Ovary (tissue), 9 donors: ENCODE results near the gene RASA3. TPM values are rescaled to one million over a fixed set of nuclear protein-coding genes. Genes with fewer than 3 reads are reported as not detected.

Source experiments
- DNase-seq, 5 donors: peaks; one replicate each; pipeline ENCODE4 v3.0.0-alpha.2; 2019 to 2020
- H3K27ac ChIP-seq, 2 donors: fragments of 200-600 bp; one replicate each; pipeline versions ENCODE4 v1.5.1 to v1.8.0; 2019 to 2022
- H3K27me3 ChIP-seq: fragments of 200-600 bp; one replicate; pipeline ENCODE4 v1.8.0; 2022
- H3K36me3 ChIP-seq: fragments of 200-600 bp; sonication (generic); one replicate; pipeline ENCODE4 v1.5.1; 2019
- H3K4me1 ChIP-seq: one replicate; pipeline ENCODE4 v1.8.1; 2013; ENCODE audit warnings: mild to moderate bottlenecking, moderate library complexity; ENCODE audit not compliant: insufficient read depth
- H3K4me3 ChIP-seq: fragments of 200-600 bp; sonication (generic); one replicate; pipeline ENCODE4 v1.5.1; 2017
- H3K9me3 ChIP-seq, 2 donors: fragments of 200-600 bp in 1 of 2; sonication (generic) in 1 of 2; one replicate each; pipeline versions ENCODE4 v1.5.1 to v1.8.1; 2013 to 2019; ENCODE audit warnings: mild to moderate bottlenecking in 1 of 2, moderate library complexity in 1 of 2
- EP300 ChIP-seq: sonication (generic); formaldehyde crosslinking; IDR thresholded peaks from one replicate; pipeline ENCODE4 v1.6.1; 2017; ENCODE audit warnings: antibody characterized with exemption
- POLR2A ChIP-seq: fragments of 450-650 bp; IDR thresholded peaks from one replicate; pipeline ENCODE4 v1.6.1; 2017; ENCODE audit warnings: antibody characterized with exemption, mild to moderate bottlenecking, moderate library complexity
- WGBS, 3 donors: extraction: QIAGEN DNeasy Blood & Tissue Kit in 1 of 3; methylation state at CpG; one replicate each; pipeline versions ENCODE4 v1.1.5 to v1.1.7; 2013 to 2017; 5-methylcytosine and 5-hydroxymethylcytosine counted together
- intact Hi-C, 4 donors: fragments of 100-400 bp; cut with DNase I; formaldehyde crosslinking; loops; one replicate each; pipeline versions ENCODE4 v1.11.0 to v1.15.1; 2022 to 2023
- polyA plus RNA-seq, 2 donors: library from polyadenylated mRNA; stranded (reverse); fragments of 200-250 nt in 1 of 2; fragments of 350-450 nt in 1 of 2; fragmentation: Illumina TruSeq in 1 of 2; extraction: RNeasy Lipid Tissue Mini Kit (QIAGEN cat#74804) in 1 of 2; gene quantifications; one replicate each; pipeline ENCODE4 v1.2.3, GENCODE V29; 2013 to 2014
- total RNA-seq, 7 donors: library from RNA; depleted of rRNA in 2 of 7; stranded (reverse); fragments of >200 nt in 2 of 7; fragmentation: NEBNext Ultra II Directional in 3 of 7; extraction: Animal tissue kit (Norgen Biotek cat#: 25700) in 3 of 7; gene quantifications; one replicate each; pipeline versions ENCODE4 v1.1.0 to v1.2.4, GENCODE V29; 2016 to 2023
- TF ChIP-seq, protein P1 (sequence below), 3 donors: fragments of 450-650 bp in 2 of 3; fragments of 200-600 bp in 1 of 3; IDR thresholded peaks; one replicate each; pipeline versions ENCODE4 v1.5.1 to v1.8.0; 2016 to 2022; ENCODE audit warnings: antibody characterized with exemption in 3 of 3, mild to moderate bottlenecking in 1 of 3
- donor health status: DM: no; HTN: no; CAD: no; lungs with moderate emphysema.
- donor health status: DM: no; HTN: no; CAD: no.
- donor health status: Bipolar disorder and iron deficiency.
- donor health status: DM: yes; HTN: yes; CAD: no.
- donor health status: DM: no; HTN: no; CAD: no.
- donor health status: DM: yes; HTN: yes; CAD: no.

Gene RASA3
- total and polyA plus RNA-seq, 9 donors = 5.4 to 16.9 (median 9.4) TPM

DNA sequence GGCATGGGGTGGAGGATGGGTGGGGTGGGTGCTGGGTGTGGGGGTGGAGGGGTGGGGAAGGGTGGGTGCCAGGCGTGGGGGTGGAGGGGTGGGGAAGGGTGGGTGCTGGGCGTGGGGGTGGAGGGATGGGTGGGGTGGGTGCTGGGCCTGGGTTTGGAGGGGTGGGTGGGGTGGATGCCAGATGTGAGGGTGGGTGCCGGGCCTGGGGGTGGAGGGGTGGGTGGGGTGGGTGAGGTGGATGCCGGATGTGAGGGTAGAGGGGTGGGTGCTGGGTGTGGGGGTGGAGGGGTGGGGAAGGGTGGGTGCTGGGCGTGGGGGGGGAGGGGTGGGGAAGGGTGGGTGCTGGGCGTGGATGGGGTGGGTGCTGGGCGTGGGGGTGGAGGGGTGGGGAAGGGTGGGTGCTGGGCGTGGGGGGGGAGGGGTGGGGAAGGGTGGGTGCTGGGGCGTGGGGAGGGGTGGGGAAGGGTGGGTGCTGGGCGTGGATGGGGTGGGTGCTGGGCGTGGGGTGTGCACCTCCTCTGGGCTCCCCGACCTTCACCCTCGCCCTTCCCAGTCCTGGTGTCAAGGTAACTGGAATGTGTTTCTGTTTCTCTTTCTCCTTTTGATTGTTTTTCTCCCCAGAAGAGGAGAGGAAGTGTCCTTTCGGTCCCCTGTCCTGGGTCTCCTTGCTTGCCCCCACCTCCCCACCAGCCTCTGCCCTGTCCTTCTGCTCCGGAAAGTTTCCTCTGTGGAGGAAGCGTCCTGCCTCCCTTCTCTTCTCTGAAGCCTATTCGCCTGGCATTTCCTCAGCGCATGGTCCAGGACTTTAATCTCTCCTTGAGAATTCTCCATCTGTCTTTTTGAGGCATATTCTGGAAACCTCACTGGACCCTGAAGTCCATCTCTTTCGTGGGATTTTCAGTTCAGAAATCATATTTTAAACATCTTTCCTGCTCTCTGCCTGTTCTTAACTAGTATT lies 23.8 kb upstream of the RASA3 start:
- WGBS, 3 donors = 21 to 34% (median 31%) methylated on average over 11 to 19 of the region's 19 CpGs
- DNase-seq = no peak
- no peak overlapping the region for H3K4me3 ChIP-seq
- no peaks in the 10 kb centered on the region for H3K9me3 ChIP-seq
- no peak overlapping the region for H3K27ac ChIP-seq
- H3K4me1 ChIP-seq = peaks cover 3% of the 10 kb centered on the region
- H3K36me3 ChIP-seq = no peaks in the 10 kb centered on the region
- TF ChIP-seq, protein P1, sequence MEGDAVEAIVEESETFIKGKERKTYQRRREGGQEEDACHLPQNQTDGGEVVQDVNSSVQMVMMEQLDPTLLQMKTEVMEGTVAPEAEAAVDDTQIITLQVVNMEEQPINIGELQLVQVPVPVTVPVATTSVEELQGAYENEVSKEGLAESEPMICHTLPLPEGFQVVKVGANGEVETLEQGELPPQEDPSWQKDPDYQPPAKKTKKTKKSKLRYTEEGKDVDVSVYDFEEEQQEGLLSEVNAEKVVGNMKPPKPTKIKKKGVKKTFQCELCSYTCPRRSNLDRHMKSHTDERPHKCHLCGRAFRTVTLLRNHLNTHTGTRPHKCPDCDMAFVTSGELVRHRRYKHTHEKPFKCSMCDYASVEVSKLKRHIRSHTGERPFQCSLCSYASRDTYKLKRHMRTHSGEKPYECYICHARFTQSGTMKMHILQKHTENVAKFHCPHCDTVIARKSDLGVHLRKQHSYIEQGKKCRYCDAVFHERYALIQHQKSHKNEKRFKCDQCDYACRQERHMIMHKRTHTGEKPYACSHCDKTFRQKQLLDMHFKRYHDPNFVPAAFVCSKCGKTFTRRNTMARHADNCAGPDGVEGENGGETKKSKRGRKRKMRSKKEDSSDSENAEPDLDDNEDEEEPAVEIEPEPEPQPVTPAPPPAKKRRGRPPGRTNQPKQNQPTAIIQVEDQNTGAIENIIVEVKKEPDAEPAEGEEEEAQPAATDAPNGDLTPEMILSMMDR (IDR thresholded peaks at IDR 0.05) = no peak
- no peak for TF ChIP-seq POLR2A
- TF ChIP-seq EP300 = no peak
- intact Hi-C loops = no loop called here
- no peaks in the 10 kb centered on the region for H3K27me3 ChIP-seq

DNA sequence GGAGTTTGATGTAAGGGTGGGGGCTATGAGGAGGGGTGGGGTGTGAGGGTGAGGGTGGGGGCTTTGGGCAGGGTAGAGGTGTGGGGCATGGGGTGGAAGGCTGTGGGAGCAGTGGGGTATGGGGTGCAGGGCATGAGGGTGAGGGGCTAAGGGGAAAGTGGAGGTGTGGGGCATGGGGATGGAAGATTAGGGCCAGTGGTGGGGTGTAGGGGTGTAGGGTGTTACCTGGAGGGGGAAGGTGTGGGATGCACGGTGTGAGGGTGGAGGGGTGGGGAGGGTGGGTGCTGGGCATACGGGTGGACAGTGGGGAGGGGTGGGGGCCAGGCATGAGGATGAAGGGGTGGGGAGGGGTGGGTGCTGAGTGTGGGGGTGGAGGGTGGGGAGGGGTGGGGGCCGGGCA lies 22.9 kb upstream of the RASA3 start:
- intact Hi-C loops = no loop called here
- peaks cover 3% of the 10 kb centered on the region for H3K4me1 ChIP-seq
- no peak overlapping the region for H3K4me3 ChIP-seq
- TF ChIP-seq, protein P1 (IDR thresholded peaks at IDR 0.05) = no peak
- no peak for TF ChIP-seq POLR2A
- no peak for TF ChIP-seq EP300
- H3K36me3 ChIP-seq = no peaks in the 10 kb centered on the region
- WGBS, 3 donors = 50% methylated on average over 3 of the region's 3 CpGs; no CpG with 5 or more reads in 2 of the 3 donors
- no peaks in the 10 kb centered on the region for H3K27me3 ChIP-seq
- no peak overlapping the region for H3K27ac ChIP-seq
- H3K9me3 ChIP-seq = no peaks in the 10 kb centered on the region
- DNase-seq = no peak

DNA sequence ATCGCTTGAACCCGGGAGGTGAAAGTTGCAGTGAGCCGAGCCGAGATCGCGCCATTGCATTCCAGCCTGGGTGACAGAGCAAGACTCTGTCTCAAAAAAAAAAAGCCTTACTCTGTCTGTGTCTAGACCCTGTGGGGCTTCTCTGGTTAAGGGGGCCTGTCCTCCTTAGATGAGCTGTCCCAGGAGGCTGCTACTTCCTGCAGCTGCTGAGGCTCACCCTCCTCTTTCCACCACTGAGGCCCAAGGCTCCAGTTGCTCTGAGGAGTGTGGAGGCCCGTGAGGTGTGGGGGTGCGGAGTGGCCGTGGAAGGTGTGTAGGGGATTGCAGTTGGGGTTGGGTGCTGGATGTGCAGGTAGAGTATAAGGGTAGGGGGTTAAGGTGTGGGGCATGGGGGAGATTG lies 22.1 kb upstream of the RASA3 start:
- Histone ChIP-seq H3K9me3 (no peaks in the 10 kb centered on the region), H3K4me3 (no peak overlapping the region), H3K36me3 (no peaks in the 10 kb centered on the region), H3K4me1 (peaks cover 3% of the 10 kb centered on the region), H3K27me3 (no peaks in the 10 kb centered on the region), H3K27ac (no peak overlapping the region)
- no peak for TF ChIP-seq POLR2A
- TF ChIP-seq EP300 = no peak
- TF ChIP-seq, protein P1 (IDR thresholded peaks at IDR 0.05) = no peak
- intact Hi-C loops = no loop called here
- 77 to 87% (median 81%) methylated on average over 9 of the region's 9 CpGs for WGBS, 3 donors
- no peak for DNase-seq

DNA sequence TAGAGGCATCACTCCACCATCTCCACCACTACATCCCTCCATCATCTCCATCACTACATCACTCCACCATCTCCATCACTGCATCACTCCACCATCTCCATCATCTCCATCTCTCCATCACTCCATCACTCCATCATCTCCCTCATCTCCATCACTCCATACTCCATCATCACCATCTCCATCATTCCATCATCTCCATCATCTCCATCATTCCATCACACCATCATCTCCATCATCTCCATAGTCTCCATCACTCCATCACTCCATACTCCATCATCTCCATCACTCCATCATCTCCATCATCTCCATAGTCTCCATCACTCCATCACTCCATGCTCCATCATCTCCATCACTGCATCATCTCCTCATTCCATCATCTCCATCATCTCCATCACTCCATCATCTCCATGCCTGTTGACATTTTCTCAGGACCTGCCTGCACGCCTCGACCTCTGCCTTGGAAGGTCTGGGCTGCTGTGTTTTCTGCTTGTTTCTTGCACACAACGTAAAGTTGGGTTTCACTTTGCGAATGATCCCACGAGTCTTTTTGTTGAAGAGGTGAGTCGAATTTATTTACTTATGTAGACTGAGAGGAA lies 21.2 kb upstream of the RASA3 start:
- peaks cover 3% of the 10 kb centered on the region for H3K4me1 ChIP-seq
- 95 to 96% (median 96%) methylated on average over 6 of the region's 6 CpGs for WGBS, 3 donors
- no peak overlapping the region for H3K4me3 ChIP-seq
- H3K27me3 ChIP-seq = no peaks in the 10 kb centered on the region
- H3K27ac ChIP-seq = no peak overlapping the region
- no peaks in the 10 kb centered on the region for H3K36me3 ChIP-seq
- no peaks in the 10 kb centered on the region for H3K9me3 ChIP-seq
- no peak for DNase-seq
- intact Hi-C loops = no loop called here
- TF ChIP-seq POLR2A (no peak), EP300 (no peak)
- TF ChIP-seq, protein P1 (IDR thresholded peaks at IDR 0.05) = no peak
